ENCODE measurements around the gene CCDC181. TPM values are rescaled to one million over a fixed set of nuclear protein-coding genes. Genes with fewer than 3 reads are reported as not detected.

Gene CCDC181
- polyA plus RNA-seq, 1 of the 3 experiments (the other 2 are of a cell fraction) = 1.2 TPM

GRCh38 chr1:169460191-169460833 is 33.0 kb upstream of the CCDC181 start (continued):
- TF ChIP-seq MAX (IDR thresholded peaks at IDR 0.05; ENCODE audit: low read depth) (no peak), SMC3 (IDR thresholded peaks at IDR 0.05; ENCODE audit: low read depth, low read length) (no peak), POLR2AphosphoS5 (IDR thresholded peaks at IDR 0.05; ENCODE audit: low read depth, low read length) (no peak), FOXJ3 (CRISPR knock-in tag; IDR thresholded peaks at IDR 0.05) (no peak), FOSL2 (IDR thresholded peaks at IDR 0.05; ENCODE audit: borderline replicate concordance, low read depth) (no peak), IRF3 (IDR thresholded peaks at IDR 0.05; ENCODE audit: low read depth, low read length) (no peak), MXI1 (IDR thresholded peaks at IDR 0.05; ENCODE audit: low read depth, low read length) (no peak), SIN3A (IDR thresholded peaks at IDR 0.05; ENCODE audit: borderline replicate concordance, low read depth, low read length) (no peak)

GRCh38 chr1:169457443-169457842 is 30.2 kb upstream of the CCDC181 start:
- Histone ChIP-seq H3F3A (replicated peaks; ENCODE audit: insufficient read depth) (peaks cover 4% of the 10 kb centered on the region), H3K9me3 (peaks cover 8% of the 10 kb centered on the region; the same call in 1 of the 2 replicates), H3K9ac (no peak overlapping the region), H4K20me1 (ENCODE audit: insufficient read depth) (no peaks in the 10 kb centered on the region), H3K4me1 (ENCODE audit: control insufficient read depth in 1 of 2, insufficient read depth in 2 of 2, low read depth in 1 of 2, low read length in 1 of 2) (peaks cover 0 to 2% of the 10 kb centered on the region in 2 experiments; a peak in 1 of 4 replicates), H3K27me3 (ENCODE audit: insufficient read depth) (no peaks in the 10 kb centered on the region), H3K4me2 (no peak overlapping the region), H3K36me3 (replicated peaks in 1 of 2; ENCODE audit: control insufficient read depth in 1 of 2, insufficient read depth in 2 of 2, low read length in 1 of 2) (no peaks in the 10 kb centered on the region), H3K4me3 (ENCODE audit: low read depth in 2 of 2, low read length in 1 of 2) (no peak overlapping the region), H3K79me2 (ENCODE audit: insufficient read depth) (no peaks in the 10 kb centered on the region), H2AFZ (ENCODE audit: low read depth) (no peak overlapping the region), H3K9me2 (no peaks in the 10 kb centered on the region), H3K27ac (ENCODE audit: low read depth in 2 of 2, low read length in 1 of 2) (no peak overlapping the region)
- ChIA-PET POLR2A (no interaction called here), CTCF (no interaction called here)
- no peak for DNase-seq
- WGBS (ENCODE audit: low lambda C conversion rate) = 93% methylated on average over 1 of the region's 1 CpG
- TF ChIP-seq EP300 (IDR thresholded peaks at IDR 0.05; ENCODE audit: borderline replicate concordance in 1 of 2, low read depth in 1 of 2, low read length in 1 of 2) = no peak
- TF ChIP-seq TCF12 (IDR thresholded peaks at IDR 0.05) = no peak
- TF ChIP-seq CTCF (IDR thresholded peaks at IDR 0.05) = no peak
- no peak for TF ChIP-seq USF1 (IDR thresholded peaks at IDR 0.05; ENCODE audit: borderline replicate concordance, low read depth)
- no peak for TF ChIP-seq SMC3 (IDR thresholded peaks at IDR 0.05; ENCODE audit: low read depth, low read length)
- TF ChIP-seq PBX3 (IDR thresholded peaks at IDR 0.05) = no peak
- no peak for TF ChIP-seq USF2 (IDR thresholded peaks at IDR 0.05; ENCODE audit: borderline replicate concordance, low read depth, low read length)
- TF ChIP-seq JUND (IDR thresholded peaks at IDR 0.05) = no peak

Data from SK-N-SH (cell line).